Measurements from ENCODE around the gene BLVRB. TPM values are rescaled to one million over a fixed set of nuclear protein-coding genes. Genes with fewer than 3 reads are reported as not detected.
"Not testable (repeated sequence)": the region's sequence is repeated elsewhere in the genome, so short reads cannot be mapped to it uniquely, and the experiment has no call there.

BLVRB gene
- total RNA-seq, 1 donor from 2014 or later: 295 TPM

GRCh38 chr19:40441719-40442253 is 23.8 kb downstream of the BLVRB start:
- peaks cover 3 to 13% of the 10 kb centered on the region in 2 donors for H3K4me1 ChIP-seq
- no peak overlapping the region for H3K4me3 ChIP-seq
- no peaks in the 10 kb centered on the region for H3K9me3 ChIP-seq
- peaks cover 18 to 30% of the 10 kb centered on the region in 2 donors for H3K36me3 ChIP-seq
- intact Hi-C loops (cut with DNase I): loop anchor here (5.0 kb wide), 1 partner anchor 161 kb away; the partner anchor contains the start of gene LTBP4
- DNase-seq (ENCODE audit: low spot score in 2 of 2): no peak
- no peak for TF ChIP-seq CTCF (IDR thresholded peaks at IDR 0.05)
- H3K27me3 ChIP-seq: no peaks in the 10 kb centered on the region
- peak overlapping the region; percentile 24 to 62 for H3K27ac ChIP-seq

GRCh38 chr19:40438284-40438683 is 27.3 kb downstream of the BLVRB start:
- Histone ChIP-seq H3K36me3 (peaks cover 18 to 30% of the 10 kb centered on the region in 2 donors), H3K27ac (no peak overlapping the region), H3K27me3 (no peaks in the 10 kb centered on the region), H3K4me3 (no peak overlapping the region), H3K4me1 (peaks cover 3 to 18% of the 10 kb centered on the region in 2 donors), H3K9me3 (no peaks in the 10 kb centered on the region)
- intact Hi-C loops (cut with DNase I): no loop called here
- no peak for DNase-seq (ENCODE audit: low spot score in 2 of 2)
- TF ChIP-seq CTCF (IDR thresholded peaks at IDR 0.05): no peak

GRCh38 chr19:40433391-40434216 is 31.9 kb downstream of the BLVRB start:
- Histone ChIP-seq H3K4me3 (peak overlapping the region; percentile 53 to 59), H3K4me1 (peaks cover 0 to 20% of the 10 kb centered on the region in 2 donors), H3K27me3 (no peaks in the 10 kb centered on the region), H3K27ac (peak overlapping the region; percentile 86 to 93), H3K36me3 (no peaks in the 10 kb centered on the region), H3K9me3 (no peaks in the 10 kb centered on the region)
- TF ChIP-seq CTCF (IDR thresholded peaks at IDR 0.05): no peak
- DNase-seq (ENCODE audit: low spot score in 2 of 2): peak; percentile 52 to 93
- intact Hi-C loops (cut with DNase I): loop anchor here (1.0 kb wide), 1 partner anchor 10 kb away; no protein-coding TSS in a partner anchor

GRCh38 chr19:40432760-40433159 is 32.8 kb downstream of the BLVRB start:
- peak overlapping the region; percentile 53 to 59 for H3K4me3 ChIP-seq
- H3K27me3 ChIP-seq; DNase-seq (ENCODE audit: low spot score in 2 of 2); intact Hi-C loops (cut with DNase I); H3K9me3 ChIP-seq; H3K36me3 ChIP-seq: not testable (repeated sequence)
- peaks cover 0 to 20% of the 10 kb centered on the region in 2 donors for H3K4me1 ChIP-seq
- H3K27ac ChIP-seq: peak overlapping the region; percentile 86 to 93

GRCh38 chr19:40431698-40432097 is 33.8 kb downstream of the BLVRB start:
- no peaks in the 10 kb centered on the region for H3K9me3 ChIP-seq
- no peak for TF ChIP-seq CTCF (IDR thresholded peaks at IDR 0.05)
- no peak overlapping the region for H3K4me3 ChIP-seq
- intact Hi-C loops (cut with DNase I): no loop called here
- peak overlapping the region; percentile 86 to 93 for H3K27ac ChIP-seq
- no peak for DNase-seq (ENCODE audit: low spot score in 2 of 2)
- no peaks in the 10 kb centered on the region for H3K27me3 ChIP-seq
- H3K4me1 ChIP-seq: peaks cover 0 to 20% of the 10 kb centered on the region in 2 donors
- no peaks in the 10 kb centered on the region for H3K36me3 ChIP-seq

GRCh38 chr19:40430242-40430641 is 35.3 kb downstream of the BLVRB start:
- H3K36me3 ChIP-seq; H3K9me3 ChIP-seq; H3K27ac ChIP-seq; H3K4me3 ChIP-seq; DNase-seq (ENCODE audit: low spot score in 2 of 2); H3K27me3 ChIP-seq; intact Hi-C loops (cut with DNase I): not testable (repeated sequence)
- H3K4me1 ChIP-seq: peaks cover 0 to 20% of the 10 kb centered on the region in 2 donors

GRCh38 chr19:40428197-40428596 is 37.3 kb downstream of the BLVRB start:
- DNase-seq (ENCODE audit: low spot score in 2 of 2); H3K27ac ChIP-seq: not testable (repeated sequence)
- intact Hi-C loops (cut with DNase I): loop anchor here (5.0 to 10.0 kb wide), 2 partner anchors 174 to 367 kb away; partner anchors contain the start of genes EGLN2 and LTBP4

More at GRCh38 chr19:40428197-40428596, 37.3 kb downstream of the BLVRB start:
- not testable (repeated sequence) for H3K27me3 ChIP-seq, H3K4me3 ChIP-seq, H3K36me3 ChIP-seq, H3K9me3 ChIP-seq
- peaks cover 2 to 25% of the 10 kb centered on the region in 2 donors for H3K4me1 ChIP-seq
